H4 (cell line): ENCODE data around the gene SLC27A2. TPM values are rescaled to one million over a fixed set of nuclear protein-coding genes. Genes with fewer than 3 reads are reported as not detected.

Source experiments
- DNase-seq: peaks from one replicate; pipeline ENCODE4 v3.0.0-alpha.2; 2015; ENCODE audit warnings: low spot score
- total RNA-seq: library from RNA; depleted of rRNA; stranded (reverse); fragments of >200 nt; shearing (Covaris generic); gene quantifications from 2 replicates; pipeline ENCODE4 v1.2.3, GENCODE V29; 2014

The SLC27A2 gene
- total RNA-seq, 1 experiment from 2014 or later: not detected

DNA sequence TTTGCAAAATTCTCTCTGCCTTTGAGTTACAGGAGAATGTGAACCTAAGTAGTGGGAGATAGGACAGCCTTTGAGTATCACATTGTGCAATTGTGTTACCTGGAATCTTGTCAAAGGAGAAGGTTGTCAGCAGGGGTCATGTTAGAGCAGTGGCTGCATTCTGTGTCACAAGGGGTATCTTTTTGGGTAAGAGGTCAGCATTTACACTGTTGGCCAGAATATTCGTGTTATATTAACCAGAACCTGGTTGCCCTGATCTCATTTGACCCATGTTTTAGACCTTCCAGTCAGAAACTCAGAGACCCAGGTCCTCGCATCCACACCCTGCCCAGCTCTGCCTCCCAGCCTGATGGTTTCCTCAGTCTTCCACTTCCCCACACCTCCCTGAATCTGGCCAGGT, 56.3 kb downstream of the SLC27A2 start:
- DNase-seq: no peak

DNA sequence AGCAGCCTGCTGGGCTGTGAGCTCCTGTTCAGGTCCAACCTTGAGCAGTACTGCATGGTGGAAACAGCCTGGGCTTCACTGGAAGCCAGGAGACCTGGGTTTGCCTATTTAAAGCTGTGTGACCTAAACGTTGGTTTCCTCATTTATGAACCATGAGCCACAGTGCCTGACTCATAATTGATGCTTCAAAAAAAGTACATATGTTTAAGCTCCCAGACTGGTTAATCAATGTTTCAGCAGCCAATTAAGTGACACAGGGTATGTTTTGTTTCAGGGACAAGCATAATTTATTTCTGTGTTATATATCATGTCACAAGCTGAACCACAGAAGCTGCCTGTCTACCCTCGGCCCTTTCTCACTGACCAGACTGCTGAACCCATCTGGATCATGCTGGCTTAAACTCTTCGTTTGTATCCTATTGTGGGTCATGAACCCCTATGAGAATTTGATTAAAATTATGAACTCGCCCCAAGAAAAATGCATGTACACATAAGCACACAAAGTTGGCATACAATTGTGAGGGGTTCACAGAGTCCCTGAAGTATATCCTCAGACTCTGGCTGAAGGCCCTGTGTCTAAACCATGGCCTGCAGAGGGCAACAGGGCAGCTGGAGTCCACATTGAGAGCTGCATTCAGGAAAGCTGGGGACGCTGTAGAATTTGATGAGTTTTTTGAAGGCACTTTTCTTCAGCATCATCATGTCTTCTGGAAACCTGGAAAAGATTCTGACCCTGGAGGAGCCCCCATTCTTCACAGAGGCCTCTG, 59.9 kb downstream of the SLC27A2 start:
- DNase-seq: no peak

GRCh38 chr15:50244153-50244552, 62.2 kb downstream of the SLC27A2 start:
- no peak for DNase-seq

- DNase-seq: no peak
These were observed 63.1 kb downstream of the SLC27A2 start for GRCh38 chr15:50244959-50245624.

- DNase-seq: no peak
These were observed 64.6 kb downstream of the SLC27A2 start for GRCh38 chr15:50246631-50247030.

GRCh38 chr15:50247819-50248655, 66.0 kb downstream of the SLC27A2 start:
- DNase-seq: peak; percentile 33

DNA sequence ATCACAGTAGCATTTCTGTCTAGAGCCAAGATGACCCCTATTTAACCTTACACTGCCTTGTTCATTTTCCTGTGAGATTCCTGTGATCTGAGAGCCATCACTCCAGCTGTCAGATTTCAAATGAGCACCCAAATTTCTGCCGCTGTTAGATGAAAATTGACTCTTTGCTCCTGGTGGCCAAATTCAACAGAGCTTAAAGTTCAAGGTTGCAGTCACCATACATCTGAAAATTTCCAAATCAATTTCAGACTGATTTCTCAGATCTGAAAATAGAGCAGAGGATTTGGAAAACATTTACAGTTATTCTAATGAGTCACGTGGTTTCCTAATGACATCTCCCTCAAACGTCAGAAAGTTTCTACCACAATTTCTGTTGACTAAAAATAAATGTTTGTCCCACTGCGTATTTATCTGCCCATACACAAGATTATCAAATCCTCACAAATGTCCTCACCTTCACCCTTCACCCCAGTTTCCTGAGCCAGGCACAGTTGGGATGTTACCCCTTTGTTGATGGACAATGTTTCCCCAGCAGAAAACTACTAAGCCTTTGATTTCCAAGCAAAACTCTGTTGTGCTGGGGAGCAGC, 67.1 kb downstream of the SLC27A2 start:
- no peak for DNase-seq

DNA sequence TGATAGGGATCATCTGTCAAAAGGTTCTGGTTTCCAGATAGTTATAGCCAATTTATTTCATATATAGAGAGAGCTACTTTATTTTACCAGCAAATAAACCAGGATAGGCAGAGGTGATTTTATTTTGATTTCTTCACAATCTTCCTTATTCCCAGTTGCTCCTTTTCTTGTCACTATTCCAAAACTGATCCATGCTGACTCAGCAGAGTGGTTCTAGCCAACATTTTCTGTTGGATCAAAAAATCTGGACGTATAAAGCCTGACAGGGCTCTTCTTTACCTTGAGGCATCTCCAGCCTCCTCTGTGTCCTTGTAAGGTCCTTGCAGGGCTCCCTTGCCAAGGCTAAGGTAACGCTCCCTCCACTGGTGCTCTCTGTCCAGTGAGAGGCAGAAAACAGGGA, 67.7 kb downstream of the SLC27A2 start:
- no peak for DNase-seq

DNA sequence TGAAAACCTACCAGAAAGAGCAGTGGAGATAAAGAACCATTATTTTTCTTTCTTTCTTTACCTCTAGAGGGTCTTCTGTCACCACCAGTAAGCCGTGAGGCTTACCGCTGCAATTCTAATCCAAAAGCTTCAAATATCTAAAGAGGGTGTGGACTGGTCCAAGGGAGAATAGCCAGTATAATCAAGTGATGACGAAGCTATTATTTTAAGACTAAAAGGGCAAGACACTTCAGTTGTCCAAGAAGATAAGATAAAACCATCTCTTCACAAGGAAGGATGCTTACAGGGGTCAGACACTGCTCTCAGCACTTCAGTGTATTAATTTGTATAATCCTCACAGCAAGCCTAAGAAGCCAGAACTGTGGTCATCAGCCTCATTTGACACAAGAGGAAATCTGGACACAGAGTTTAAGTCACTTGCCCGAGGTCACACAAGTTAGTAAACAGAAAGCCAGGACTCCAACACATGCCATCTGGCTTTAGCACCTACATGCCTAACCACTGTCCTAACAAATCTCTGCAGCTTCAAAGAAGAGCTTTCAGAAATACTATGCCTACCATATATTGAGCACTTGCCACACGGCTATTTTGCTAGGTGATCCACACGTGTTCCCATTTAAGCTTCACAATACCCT, 68.9 kb downstream of the SLC27A2 start:
- DNase-seq: no peak

- no peak for DNase-seq
These were observed 69.7 kb downstream of the SLC27A2 start for GRCh38 chr15:50251638-50252182.

- DNase-seq: no peak
These were observed 70.6 kb downstream of the SLC27A2 start for GRCh38 chr15:50252556-50252955.

DNA sequence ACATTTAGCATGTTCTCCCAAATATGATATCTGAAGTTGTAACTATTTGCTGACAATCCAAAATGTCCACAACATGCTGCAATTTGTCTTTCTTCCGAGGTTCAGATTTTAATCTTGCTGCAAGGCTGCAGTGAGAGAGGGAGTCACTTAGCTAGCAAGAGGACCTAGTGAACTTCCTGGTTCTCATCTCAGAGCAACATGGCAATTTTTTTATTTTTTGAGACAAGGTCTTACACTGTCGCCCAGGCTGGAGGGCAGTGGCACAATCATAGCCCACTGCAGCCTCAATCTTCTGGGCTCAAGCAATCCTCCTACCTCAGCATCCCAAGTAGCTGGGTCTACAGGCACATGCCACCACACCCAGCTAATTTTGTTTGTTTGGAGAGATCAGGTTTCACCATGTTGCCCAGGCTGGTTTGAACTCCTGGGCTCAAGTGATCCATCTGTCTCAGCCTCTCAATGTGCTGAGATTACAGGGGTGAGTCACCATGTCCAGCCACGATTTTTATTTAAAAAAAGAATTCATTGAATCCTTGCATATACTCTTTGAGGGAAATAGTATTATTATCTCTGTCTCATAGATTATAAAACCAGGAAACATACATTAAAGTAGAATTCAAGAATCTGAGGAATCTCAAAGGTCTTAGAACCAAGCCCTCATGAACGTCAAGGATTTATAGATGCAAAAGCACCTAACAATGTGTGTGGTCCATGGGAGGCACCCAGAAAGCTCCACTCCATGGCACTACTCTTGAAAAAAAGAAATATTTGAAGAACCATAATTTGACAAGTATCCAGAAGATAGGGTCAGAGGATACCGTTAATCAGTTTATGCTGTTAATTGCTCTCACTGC, 74.4 kb downstream of the SLC27A2 start:
- peak; percentile 80 for DNase-seq

- no peak for DNase-seq
These were observed 75.3 kb downstream of the SLC27A2 start for GRCh38 chr15:50257332-50257731.

DNA sequence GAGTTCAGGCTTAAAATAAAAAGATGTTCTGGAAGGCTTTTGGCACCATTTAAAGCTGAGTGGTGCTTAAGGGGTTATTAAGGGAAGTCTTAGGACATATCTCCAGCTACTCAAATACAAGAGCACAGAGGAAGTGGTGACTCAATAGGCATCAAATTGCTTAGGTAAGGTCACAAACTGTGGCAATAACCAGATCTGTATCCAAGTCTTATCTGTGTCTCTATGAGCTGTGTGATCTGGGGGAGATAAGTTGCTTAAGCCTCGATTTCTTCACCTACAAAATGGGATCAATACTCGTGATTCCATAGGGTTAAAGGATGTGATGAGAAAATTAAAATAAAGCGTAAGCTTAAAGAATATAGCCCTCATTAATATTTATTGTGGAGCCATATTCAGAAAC, 75.9 kb downstream of the SLC27A2 start:
- DNase-seq: no peak

- no peak for DNase-seq
These were observed 77.3 kb downstream of the SLC27A2 start for GRCh38 chr15:50259276-50259675.

- DNase-seq: no peak
These were observed 79.0 kb downstream of the SLC27A2 start for GRCh38 chr15:50260969-50261496.

- DNase-seq: no peak
These were observed 80.0 kb downstream of the SLC27A2 start for GRCh38 chr15:50261981-50262380.

DNA sequence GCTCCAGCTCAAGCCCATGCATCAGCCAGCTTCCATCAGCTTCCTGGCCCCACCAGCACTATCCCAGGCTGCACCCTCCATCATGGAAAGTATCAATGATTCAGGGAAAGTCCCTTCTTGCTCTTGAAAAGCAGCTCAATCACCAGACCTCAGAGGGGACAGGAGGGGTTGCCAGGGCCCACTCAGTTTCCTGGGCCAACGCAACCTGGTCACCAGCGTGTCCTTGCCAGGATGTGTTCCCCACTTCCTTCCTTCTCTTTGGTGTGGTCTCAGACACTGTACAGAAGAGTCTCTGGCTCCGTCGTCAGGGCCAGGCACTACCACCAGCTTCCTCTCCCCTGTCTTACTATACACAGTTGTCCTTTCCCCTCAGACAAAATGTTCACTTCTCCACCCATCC, 80.5 kb downstream of the SLC27A2 start:
- no peak for DNase-seq

- no peak for DNase-seq
These were observed 83.6 kb downstream of the SLC27A2 start, which contains the start of gene HDC for GRCh38 chr15:50265620-50266019. TSS of gene HDC (minus strand) at chr15:50265726. CDS start at chr15:50265623, 103 bp downstream.

GRCh38 chr15:50267577-50267976, 85.6 kb downstream of the SLC27A2 start:
- no peak for DNase-seq
